Measurements from ENCODE around the gene ZDHHC8. TPM values are rescaled to one million over a fixed set of nuclear protein-coding genes. Genes with fewer than 3 reads are reported as not detected.

Gene ZDHHC8
- total and polyA plus RNA-seq, 2 experiments from 2014 or later, result 9.6 to 72.7 TPM

DNA sequence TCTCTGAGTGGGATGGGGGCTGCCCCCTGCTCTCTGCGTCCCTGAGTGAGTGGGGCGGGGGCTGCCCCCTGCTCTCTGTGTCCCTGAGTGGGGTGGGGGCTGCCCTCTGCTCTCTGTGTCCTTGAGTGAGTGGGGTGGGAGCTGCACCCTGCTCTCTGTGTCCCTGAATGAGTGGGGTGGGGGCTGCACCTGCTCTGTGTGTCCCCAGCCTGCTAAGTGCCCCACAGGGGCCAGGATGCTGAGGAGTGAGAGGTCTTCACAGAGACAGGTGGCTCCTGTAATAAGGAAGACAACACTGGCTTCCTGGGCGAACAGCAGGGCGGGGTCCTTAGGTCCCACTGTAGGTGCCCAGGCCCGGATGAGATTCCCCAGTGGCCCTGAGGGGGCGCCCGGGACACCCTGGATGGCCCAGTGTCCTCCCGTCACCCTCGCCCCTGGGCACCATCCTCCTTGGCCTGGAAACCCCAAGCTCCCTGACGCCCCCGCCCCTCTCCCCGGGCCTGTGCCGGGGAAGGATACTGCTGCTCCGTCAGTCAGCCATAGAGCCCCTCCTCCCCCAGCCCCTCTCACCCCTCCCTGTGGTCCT is 23.1 kb downstream of the ZDHHC8 start:
- Histone ChIP-seq H3K27ac (peak overlapping the region; percentile 73), H3K9me3 (ENCODE audit: low read depth) (no peaks in the 10 kb centered on the region), H4K20me1 (ENCODE audit: insufficient read depth, poor library complexity, severe bottlenecking) (no peaks in the 10 kb centered on the region), H3K36me3 (replicated peaks; ENCODE audit: insufficient read depth, low read depth) (no peaks in the 10 kb centered on the region), H3K27me3 (no peaks in the 10 kb centered on the region), H2AFZ (no peak overlapping the region), H3K9me2 (replicated peaks; ENCODE audit: insufficient read depth) (no peaks in the 10 kb centered on the region), H3K4me3 (no peak overlapping the region), H3K4me1 (ENCODE audit: insufficient read depth) (no peaks in the 10 kb centered on the region), H3K79me2 (no peaks in the 10 kb centered on the region), H3K4me2 (no peak overlapping the region)
- no peak for DNase-seq (ENCODE audit: low spot score)
- TF ChIP-seq, protein P1, sequence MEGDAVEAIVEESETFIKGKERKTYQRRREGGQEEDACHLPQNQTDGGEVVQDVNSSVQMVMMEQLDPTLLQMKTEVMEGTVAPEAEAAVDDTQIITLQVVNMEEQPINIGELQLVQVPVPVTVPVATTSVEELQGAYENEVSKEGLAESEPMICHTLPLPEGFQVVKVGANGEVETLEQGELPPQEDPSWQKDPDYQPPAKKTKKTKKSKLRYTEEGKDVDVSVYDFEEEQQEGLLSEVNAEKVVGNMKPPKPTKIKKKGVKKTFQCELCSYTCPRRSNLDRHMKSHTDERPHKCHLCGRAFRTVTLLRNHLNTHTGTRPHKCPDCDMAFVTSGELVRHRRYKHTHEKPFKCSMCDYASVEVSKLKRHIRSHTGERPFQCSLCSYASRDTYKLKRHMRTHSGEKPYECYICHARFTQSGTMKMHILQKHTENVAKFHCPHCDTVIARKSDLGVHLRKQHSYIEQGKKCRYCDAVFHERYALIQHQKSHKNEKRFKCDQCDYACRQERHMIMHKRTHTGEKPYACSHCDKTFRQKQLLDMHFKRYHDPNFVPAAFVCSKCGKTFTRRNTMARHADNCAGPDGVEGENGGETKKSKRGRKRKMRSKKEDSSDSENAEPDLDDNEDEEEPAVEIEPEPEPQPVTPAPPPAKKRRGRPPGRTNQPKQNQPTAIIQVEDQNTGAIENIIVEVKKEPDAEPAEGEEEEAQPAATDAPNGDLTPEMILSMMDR (IDR thresholded peaks at IDR 0.05; ENCODE audit: poor library complexity), result no peak
- TF ChIP-seq EZH2phosphoT487 (IDR thresholded peaks at IDR 0.05; ENCODE audit: low read depth, severe bottlenecking, unreplicated experiment), result no peak
- TF ChIP-seq EZH2 (IDR thresholded peaks at IDR 0.05; ENCODE audit: borderline replicate concordance), result no peak
- 93% methylated on average over 8 of the region's 14 CpGs for WGBS (ENCODE audit: low lambda C conversion rate, missing lambda C conversion rate)

DNA sequence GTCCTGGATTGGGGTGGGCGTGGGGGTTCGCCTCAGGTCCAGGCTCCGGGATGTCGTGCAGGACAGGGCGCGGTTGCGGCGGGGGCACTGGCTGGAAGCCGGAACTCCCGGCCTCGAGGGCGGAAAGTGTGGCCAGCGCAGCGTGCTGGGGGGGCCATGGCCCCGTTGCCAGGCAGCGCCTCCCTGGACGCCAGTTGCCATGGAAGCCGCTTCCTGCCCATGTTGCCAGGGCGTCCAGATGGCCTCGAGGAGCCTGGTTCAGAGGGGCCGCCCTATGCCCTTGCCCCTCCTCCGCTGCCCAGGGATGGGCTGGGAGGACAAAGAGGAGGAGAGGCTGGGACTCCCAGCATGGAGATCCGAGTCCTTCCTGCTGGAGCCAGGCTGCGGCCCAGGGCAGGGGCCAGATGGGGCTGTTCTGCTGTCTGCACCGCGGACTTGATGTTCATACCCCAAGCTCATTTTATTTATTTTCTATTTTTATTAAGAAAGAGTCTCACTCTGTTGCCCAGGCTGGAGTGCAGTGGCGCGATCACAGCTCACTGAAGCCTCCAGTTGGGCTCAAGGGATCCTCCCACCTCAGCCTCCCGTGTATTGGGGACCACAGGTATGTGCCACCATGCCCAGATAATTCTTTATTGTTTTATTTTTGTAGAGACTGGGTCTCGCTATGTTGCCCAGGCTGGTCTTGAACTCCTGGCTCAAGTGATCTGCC is 23.9 kb downstream of the ZDHHC8 start:
- Histone ChIP-seq H3K79me2 (no peaks in the 10 kb centered on the region), H3K9me3 (ENCODE audit: low read depth) (no peaks in the 10 kb centered on the region), H2AFZ (no peak overlapping the region), H3K36me3 (replicated peaks; ENCODE audit: insufficient read depth, low read depth) (no peaks in the 10 kb centered on the region), H3K27ac (no peak overlapping the region), H4K20me1 (ENCODE audit: insufficient read depth, poor library complexity, severe bottlenecking) (no peaks in the 10 kb centered on the region), H3K4me2 (no peak overlapping the region), H3K9me2 (replicated peaks; ENCODE audit: insufficient read depth) (no peaks in the 10 kb centered on the region), H3K4me1 (ENCODE audit: insufficient read depth) (no peaks in the 10 kb centered on the region), H3K4me3 (no peak overlapping the region), H3K27me3 (no peaks in the 10 kb centered on the region)
- WGBS (ENCODE audit: low lambda C conversion rate, missing lambda C conversion rate), result 89% methylated on average over 20 of the region's 30 CpGs
- TF ChIP-seq EZH2 (IDR thresholded peaks at IDR 0.05; ENCODE audit: borderline replicate concordance), result no peak
- TF ChIP-seq, protein P1 (IDR thresholded peaks at IDR 0.05; ENCODE audit: poor library complexity), result no peak
- no peak for TF ChIP-seq EZH2phosphoT487 (IDR thresholded peaks at IDR 0.05; ENCODE audit: low read depth, severe bottlenecking, unreplicated experiment)
- no peak for DNase-seq (ENCODE audit: low spot score)

GRCh38 chr22:20156042-20156389 is 24.4 kb downstream of the ZDHHC8 start:
- Histone ChIP-seq H2AFZ (no peak overlapping the region), H3K27ac (no peak overlapping the region), H3K4me1 (ENCODE audit: insufficient read depth) (no peaks in the 10 kb centered on the region), H3K9me2 (replicated peaks; ENCODE audit: insufficient read depth) (no peaks in the 10 kb centered on the region), H4K20me1 (ENCODE audit: insufficient read depth, poor library complexity, severe bottlenecking) (no peaks in the 10 kb centered on the region), H3K9me3 (ENCODE audit: low read depth) (no peaks in the 10 kb centered on the region), H3K36me3 (replicated peaks; ENCODE audit: insufficient read depth, low read depth) (no peaks in the 10 kb centered on the region), H3K4me2 (no peak overlapping the region), H3K27me3 (no peaks in the 10 kb centered on the region), H3K79me2 (no peaks in the 10 kb centered on the region), H3K4me3 (no peak overlapping the region)
- DNase-seq (ENCODE audit: low spot score), result no peak
- 71% methylated on average over 7 of the region's 7 CpGs for WGBS (ENCODE audit: low lambda C conversion rate, missing lambda C conversion rate)
- TF ChIP-seq, protein P1 (IDR thresholded peaks at IDR 0.05; ENCODE audit: poor library complexity), result no peak

Measured in hepatocyte (in vitro differentiated cells).